Measurements from ENCODE around the gene TSPYL6.
"Not testable (repeated sequence)": the region's sequence is repeated elsewhere in the genome, so short reads cannot be mapped to it uniquely, and the experiment has no call there.

TSPYL6 gene

DNA sequence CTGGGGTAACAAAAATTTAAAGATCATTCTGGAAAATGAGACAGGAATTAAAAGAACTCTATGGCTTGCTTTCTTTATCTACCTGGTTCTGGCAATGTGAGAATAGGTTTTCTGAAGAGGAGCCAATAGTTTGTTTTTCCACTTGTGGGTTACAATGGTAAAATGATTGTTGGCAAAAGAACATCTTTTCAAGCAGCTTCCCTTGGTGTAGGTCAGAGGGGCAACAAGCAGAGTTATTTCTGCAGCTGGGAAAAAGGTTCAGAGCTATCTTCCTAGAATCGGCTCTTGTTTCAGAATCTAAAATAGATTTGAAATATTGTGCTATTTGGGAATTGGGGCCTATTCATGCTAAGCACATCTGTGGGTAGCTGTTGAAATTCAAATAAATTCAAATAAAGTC lies 11.5 kb upstream of the TSPYL6 start:
- H3K27ac ChIP-seq: no peak overlapping the region
- TF ChIP-seq, protein P1, sequence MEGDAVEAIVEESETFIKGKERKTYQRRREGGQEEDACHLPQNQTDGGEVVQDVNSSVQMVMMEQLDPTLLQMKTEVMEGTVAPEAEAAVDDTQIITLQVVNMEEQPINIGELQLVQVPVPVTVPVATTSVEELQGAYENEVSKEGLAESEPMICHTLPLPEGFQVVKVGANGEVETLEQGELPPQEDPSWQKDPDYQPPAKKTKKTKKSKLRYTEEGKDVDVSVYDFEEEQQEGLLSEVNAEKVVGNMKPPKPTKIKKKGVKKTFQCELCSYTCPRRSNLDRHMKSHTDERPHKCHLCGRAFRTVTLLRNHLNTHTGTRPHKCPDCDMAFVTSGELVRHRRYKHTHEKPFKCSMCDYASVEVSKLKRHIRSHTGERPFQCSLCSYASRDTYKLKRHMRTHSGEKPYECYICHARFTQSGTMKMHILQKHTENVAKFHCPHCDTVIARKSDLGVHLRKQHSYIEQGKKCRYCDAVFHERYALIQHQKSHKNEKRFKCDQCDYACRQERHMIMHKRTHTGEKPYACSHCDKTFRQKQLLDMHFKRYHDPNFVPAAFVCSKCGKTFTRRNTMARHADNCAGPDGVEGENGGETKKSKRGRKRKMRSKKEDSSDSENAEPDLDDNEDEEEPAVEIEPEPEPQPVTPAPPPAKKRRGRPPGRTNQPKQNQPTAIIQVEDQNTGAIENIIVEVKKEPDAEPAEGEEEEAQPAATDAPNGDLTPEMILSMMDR (conservative IDR thresholded peaks at IDR 0.05): no peak

DNA sequence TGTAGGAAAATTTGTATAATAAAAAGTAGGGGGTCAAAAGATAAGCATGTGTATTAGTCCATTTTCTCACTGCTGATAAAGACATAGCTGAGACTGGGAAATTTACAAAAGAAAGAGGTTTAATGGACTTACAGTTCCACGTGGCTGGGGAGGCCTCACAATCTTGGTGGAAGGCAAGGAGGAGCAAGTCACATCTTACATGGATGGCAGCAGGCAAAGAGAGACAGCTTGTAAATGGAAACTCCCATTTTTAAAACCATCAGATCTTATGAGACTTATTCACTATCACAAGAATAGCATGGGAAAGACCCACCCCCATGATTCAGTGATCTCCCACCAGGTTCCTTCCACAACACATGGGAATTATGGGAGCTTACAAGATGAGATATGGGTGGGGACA lies 9.1 kb upstream of the TSPYL6 start:
- H3K27ac ChIP-seq: not testable (repeated sequence)

DNA sequence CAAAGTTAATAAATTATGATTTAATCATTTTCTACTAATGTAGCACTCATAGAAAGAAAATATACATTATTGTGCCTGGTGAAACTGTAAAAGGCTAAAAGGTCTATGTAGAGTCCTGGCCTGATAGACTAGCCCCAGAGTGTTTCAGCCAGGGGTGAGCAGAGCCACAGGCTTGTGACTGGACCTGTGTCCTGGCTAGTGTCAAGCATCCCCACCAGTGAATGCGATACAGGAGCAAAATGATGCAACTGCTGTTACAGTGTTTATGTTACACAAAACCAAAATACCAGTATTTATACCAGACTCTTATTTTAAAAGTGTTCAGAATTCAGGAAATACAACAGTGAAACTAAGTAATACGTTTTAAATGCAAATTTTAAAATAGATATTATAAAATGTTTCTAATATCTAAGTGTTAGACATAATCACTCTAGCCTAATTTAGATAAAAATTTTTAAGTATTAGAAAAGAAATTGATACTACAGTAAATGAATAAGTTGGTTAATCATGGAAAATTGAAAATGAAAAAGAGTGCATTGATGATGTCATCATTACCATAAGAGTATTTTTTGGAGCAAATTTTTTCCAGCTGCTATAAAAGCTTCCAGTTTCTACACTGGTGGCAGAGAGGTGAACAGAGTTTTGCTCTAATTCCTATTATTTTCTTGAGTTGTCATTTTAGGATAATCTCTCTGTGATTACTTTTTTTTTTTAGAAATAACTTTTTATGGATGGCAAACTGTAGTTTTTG lies 6.2 kb upstream of the TSPYL6 start:
- H3K27ac ChIP-seq: no peak overlapping the region
- TF ChIP-seq, protein P1 (conservative IDR thresholded peaks at IDR 0.05): no peak

DNA sequence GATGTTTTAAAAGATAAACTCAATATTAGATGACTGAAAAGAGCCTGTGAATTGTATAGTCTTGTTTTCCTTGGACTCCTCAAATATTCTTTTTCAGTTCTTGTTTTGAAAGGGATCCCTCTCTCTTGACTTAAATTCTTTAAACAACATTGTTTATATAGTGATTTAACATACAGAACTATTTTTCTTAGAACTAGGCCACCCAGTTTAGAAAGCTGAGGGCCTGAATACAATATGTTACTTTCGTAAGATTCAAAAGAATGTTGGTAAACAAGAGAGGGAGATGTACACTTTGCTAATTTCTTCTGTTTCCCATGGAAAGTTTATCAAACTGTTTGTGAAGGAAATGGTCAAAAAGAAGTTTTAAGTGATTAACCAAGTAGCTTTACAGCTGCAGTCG lies 5.5 kb upstream of the TSPYL6 start:
- H3K27ac ChIP-seq: no peak overlapping the region
- TF ChIP-seq, protein P1 (conservative IDR thresholded peaks at IDR 0.05): no peak

DNA sequence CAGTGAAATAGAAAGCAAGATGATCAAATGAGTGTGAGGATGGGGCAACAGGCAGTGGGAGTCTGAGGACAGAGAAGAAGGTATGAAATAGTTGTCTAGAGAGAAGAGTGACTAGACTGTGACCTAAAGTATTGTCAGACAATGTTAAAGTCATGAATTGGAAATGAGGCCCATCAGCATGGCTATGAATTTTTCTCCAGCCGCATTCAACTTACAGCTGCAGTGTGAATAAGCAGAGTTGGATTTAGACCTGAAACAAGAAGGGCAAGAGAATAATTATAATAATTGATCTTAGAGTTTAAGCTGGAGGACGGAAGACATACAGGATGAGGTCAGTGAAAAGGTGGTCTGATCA lies 4.2 kb upstream of the TSPYL6 start:
- TF ChIP-seq, protein P1 (conservative IDR thresholded peaks at IDR 0.05): no peak
- H3K27ac ChIP-seq: no peak overlapping the region

DNA sequence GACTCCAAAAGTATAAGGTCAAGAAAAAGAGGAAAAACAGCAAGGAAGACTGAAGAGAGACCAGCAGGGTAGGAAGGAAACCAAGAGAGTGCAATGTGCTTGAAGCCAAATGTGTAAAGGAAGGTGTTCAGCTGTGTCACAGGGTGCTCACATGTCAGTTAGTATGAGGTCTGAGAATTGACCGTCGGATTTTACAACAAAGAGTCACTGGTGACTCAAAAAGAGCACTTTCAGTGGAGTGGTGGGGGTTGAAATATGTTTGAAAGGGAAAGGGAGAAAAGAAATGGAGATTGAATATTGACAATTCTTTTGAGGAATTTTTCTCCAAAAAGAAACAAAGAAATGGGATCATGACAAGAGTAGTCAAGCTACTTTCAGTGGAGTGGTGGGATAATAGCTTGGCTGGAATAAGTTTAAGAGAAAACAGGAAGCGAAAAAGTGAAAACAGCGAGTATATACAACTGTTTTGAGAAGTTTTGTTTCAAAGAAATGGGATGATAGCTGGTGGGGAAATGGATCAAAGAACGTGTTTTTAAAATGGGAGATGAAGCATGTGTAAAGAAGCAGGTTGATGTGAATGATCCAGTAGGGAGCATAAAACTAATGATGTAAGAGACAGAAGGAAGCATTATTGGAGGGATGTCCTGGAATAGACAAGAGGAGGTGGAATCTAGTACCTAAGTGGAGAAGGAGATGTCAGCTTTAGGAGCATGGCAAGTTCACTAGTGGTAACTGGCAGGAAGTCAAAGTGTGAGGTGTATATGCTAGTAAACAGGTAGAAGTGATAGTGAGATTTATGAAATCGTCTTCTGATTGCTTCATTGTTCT lies 3.6 kb upstream of the TSPYL6 start:
- no peak overlapping the region for H3K27ac ChIP-seq
- TF ChIP-seq, protein P1 (conservative IDR thresholded peaks at IDR 0.05): no peak

DNA sequence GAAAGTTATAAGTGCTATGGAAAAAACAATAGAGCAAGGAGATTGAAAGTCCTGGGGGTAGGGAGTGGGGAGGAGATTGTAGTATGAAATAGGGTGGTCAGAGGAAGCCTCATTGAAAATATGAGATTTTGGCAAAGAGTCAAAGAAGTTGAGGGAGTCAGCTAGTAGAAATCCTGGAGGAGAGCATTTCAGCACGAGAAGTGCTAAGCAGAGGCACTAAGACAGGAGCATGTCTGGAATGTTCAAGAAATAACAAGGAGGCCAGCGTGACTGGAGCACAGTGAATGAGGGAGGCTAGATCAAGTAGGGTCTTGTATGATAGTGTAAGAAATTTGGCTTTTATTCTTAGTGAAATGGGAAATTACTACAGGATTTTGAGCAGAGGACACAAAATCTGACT lies 2.1 kb upstream of the TSPYL6 start:
- TF ChIP-seq, protein P1 (conservative IDR thresholded peaks at IDR 0.05): no peak
- no peak overlapping the region for H3K27ac ChIP-seq

Data from VCaP (cell line).